K562 (cell line): ENCODE measurements around the gene SMYD1. TPM values are rescaled to one million over a fixed set of nuclear protein-coding genes. Genes with fewer than 3 reads are reported as not detected.

Experiments used
- ATAC-seq: fragments of 200-7000 bp; cut with Tn5 transposase; 3 replicates; pipeline ENCODE4 v1.9.1; 2020; ENCODE audit warnings: moderate library complexity
- BruUV-seq: library from RNA; stranded (reverse); fragments of 400-500 nt; replicated peaks from 2 replicates; lab custom pipeline; 2021; lab: Mats Ljungman, UMichigan
- CTCF ChIA-PET: fragments of 300-600 bp; formaldehyde crosslinking; extraction: SDS; loops from one replicate; lab custom pipeline; 2021; ENCODE audit warnings: low intra/inter-chr PET ratio; lab: Yijun Ruan, JAX
- POLR2A ChIA-PET: fragments of 300-600, 350-650 bp; sonication (Branson Sonifier 250); formaldehyde crosslinking; extraction: SDS; loops from one replicate; lab custom pipeline; 2021; ENCODE audit warnings: antibody characterized with exemption, inconsistent platforms; lab: Yijun Ruan, JAX
- DNase-seq, 4 experiments: peaks; one replicate each; pipeline versions ENCODE4 v3.0.0 to v3.0.0-alpha.2; 2011 to 2018; ENCODE audit warnings: low spot score in 3 of 4, mixed read lengths in 3 of 4; ENCODE audit errors: extremely low read depth in 1 of 4
- FAIRE-seq: peaks from 2 replicates; lab custom pipeline; 2011; peaks lifted over from hg19 to GRCh38; lab: Jason Lieb, UNC
- H2AFZ ChIP-seq: 2 replicates; pipeline ENCODE4 v1.6.0; 2011; ENCODE audit warnings: low read depth, low read length, control low read depth, inconsistent platforms
- H3K27ac ChIP-seq: fragments of 200-600 bp; 3 replicates; pipeline ENCODE4 v1.8.0; 2011; ENCODE audit warnings: low read depth, mild to moderate bottlenecking, control low read depth, inconsistent platforms, low read length, moderate library complexity, mixed read lengths; ENCODE audit errors: extremely low read depth
- H3K27me3 ChIP-seq, 2 experiments: fragments of 300-600 bp in 1 of 2; 2 replicates in 1 of 2; 3 replicates in 1 of 2; pipeline versions ENCODE4 v1.6.0 to v1.8.0; 2011; ENCODE audit warnings: inconsistent platforms in 2 of 2, low read length in 2 of 2, mild to moderate bottlenecking in 1 of 2, mixed read lengths in 1 of 2, moderate library complexity in 1 of 2; ENCODE audit not compliant: control insufficient read depth in 2 of 2, insufficient read depth in 2 of 2
- H3K36me3 ChIP-seq: fragments of 300-600 bp; 3 replicates; pipeline ENCODE4 v1.8.0; 2011; ENCODE audit warnings: mild to moderate bottlenecking, low read length, inconsistent platforms; ENCODE audit not compliant: control insufficient read depth, insufficient read depth
- H3K4me1 ChIP-seq, 2 experiments: fragments of 200-600 bp in 1 of 2; replicated peaks in 1 of 2; 2 replicates in 1 of 2; 3 replicates in 1 of 2; pipeline versions ENCODE4 v1.5.1 to v1.8.0; 2011; ENCODE audit warnings: inconsistent platforms in 2 of 2, low read length in 2 of 2, mild to moderate bottlenecking in 1 of 2, mixed read lengths in 1 of 2, moderate library complexity in 1 of 2; ENCODE audit not compliant: control insufficient read depth in 2 of 2, insufficient read depth in 2 of 2
- H3K4me2 ChIP-seq: 2 replicates; pipeline ENCODE4 v1.6.1; 2011; ENCODE audit warnings: low read length, control low read depth, inconsistent platforms, mixed read lengths; ENCODE audit not compliant: insufficient read depth
- H3K4me3 ChIP-seq: fragments of 200-600 bp; sonication (generic), shearing (Covaris generic); 2 replicates; pipeline ENCODE4 v1.5.1; 2016; ENCODE audit warnings: control low read depth, inconsistent platforms
- H3K79me2 ChIP-seq: fragments of 200-600 bp; 3 replicates; pipeline ENCODE4 v1.8.0; 2011; ENCODE audit warnings: low read length, inconsistent platforms; ENCODE audit not compliant: control insufficient read depth, insufficient read depth
- H3K9ac ChIP-seq, 2 experiments: 2 replicates each; pipeline versions ENCODE4 v1.6.0 to v1.6.1; 2011; ENCODE audit warnings: low read depth in 2 of 2, low read length in 2 of 2, control low read depth in 1 of 2, inconsistent platforms in 1 of 2, mild to moderate bottlenecking in 1 of 2, mixed read lengths in 1 of 2; ENCODE audit not compliant: insufficient read depth in 1 of 2
- H3K9me1 ChIP-seq: one replicate; pipeline ENCODE4 v1.6.0; 2011; ENCODE audit warnings: inconsistent platforms, mild to moderate bottlenecking, low read length, moderate library complexity; ENCODE audit not compliant: control insufficient read depth, insufficient read depth
- H3K9me3 ChIP-seq: replicated peaks from 2 replicates; pipeline ENCODE4 v1.5.1; 2011; ENCODE audit warnings: low read depth, low read length, inconsistent platforms; ENCODE audit not compliant: control insufficient read depth, insufficient read depth
- H4K20me1 ChIP-seq: replicated peaks from 2 replicates; pipeline ENCODE4 v1.6.1; 2011; ENCODE audit warnings: low read length, inconsistent platforms, mixed read lengths; ENCODE audit not compliant: control insufficient read depth, insufficient read depth
- CBX3 ChIP-seq, 2 experiments: IDR thresholded peaks; 1 replicate in 1 of 2; 2 replicates in 1 of 2; pipeline ENCODE4 v1.6.1; 2012; ENCODE audit warnings: inconsistent platforms in 2 of 2, low read length in 2 of 2, borderline replicate concordance in 1 of 2, control low read depth in 1 of 2
- CREB1 ChIP-seq, 2 experiments: sonication (generic) in 1 of 2; formaldehyde crosslinking in 1 of 2; IDR thresholded peaks; 2 replicates each; pipeline versions ENCODE4 v1.6.1 to v1.8.0; 2012 to 2022; ENCODE audit warnings: inconsistent platforms in 1 of 2, mild to moderate bottlenecking in 1 of 2, missing genetic modification reagents in 1 of 2, moderate library complexity in 1 of 2
- CTBP1 ChIP-seq: fragments of 450-650 bp; IDR thresholded peaks from 2 replicates; pipeline ENCODE4 v1.6.1; 2016; ENCODE audit warnings: borderline replicate concordance
- E2F1 ChIP-seq: sonication (generic); formaldehyde crosslinking; IDR thresholded peaks from 2 replicates; pipeline ENCODE4 v1.8.1; 2023; ENCODE audit warnings: mild to moderate bottlenecking, missing genetic modification reagents, moderate library complexity
- HDAC8 ChIP-seq: fragments of 450-650 bp; IDR thresholded peaks from 2 replicates; pipeline ENCODE4 v1.6.1; 2016; ENCODE audit warnings: mild to moderate bottlenecking, missing genetic modification characterization, moderate library complexity, missing compliant biosample characterization
- HNRNPLL ChIP-seq: fragments of 200-400 bp; formaldehyde crosslinking; IDR thresholded peaks from 2 replicates; pipeline ENCODE4 v1.6.1; 2017; ENCODE audit warnings: low read length, low read depth, mild to moderate bottlenecking; ENCODE audit not compliant: poor library complexity, severe bottlenecking
- PPARD ChIP-seq: fragments of 250-450 bp; sonication (Bioruptor Pico); IDR thresholded peaks from 2 replicates; pipeline ENCODE4 v1.8.0; 2022; ENCODE audit warnings: inconsistent platforms, mild to moderate bottlenecking, moderate library complexity
- SMARCA4 ChIP-seq: fragments of 450-650 bp; IDR thresholded peaks from 2 replicates; pipeline ENCODE4 v1.6.1; 2016
- SMARCB1 ChIP-seq: IDR thresholded peaks from 2 replicates; pipeline ENCODE4 v1.6.1; 2011; ENCODE audit warnings: improper control_type of control experiment, low read depth; ENCODE audit not compliant: insufficient read length
- TRIM24 ChIP-seq, 2 experiments: fragments of 450-650 bp; IDR thresholded peaks; 2 replicates each; pipeline ENCODE4 v1.6.1; 2016
- ZNF121 ChIP-seq: sonication (generic); formaldehyde crosslinking; conservative IDR thresholded peaks from 2 replicates; pipeline ENCODE4 v1.8.0; 2022; ENCODE audit warnings: missing genetic modification reagents
- ZNF184 ChIP-seq: sonication (generic); formaldehyde crosslinking; IDR thresholded peaks from 2 replicates; pipeline ENCODE4 v1.5.0; 2020; ENCODE audit warnings: missing genetic modification reagents
- ZNF398 ChIP-seq: fragments of 250-450 bp; sonication (Bioruptor Pico); IDR thresholded peaks from 2 replicates; pipeline ENCODE4 v1.8.0; 2021; ENCODE audit warnings: moderate library complexity, mild to moderate bottlenecking, inconsistent platforms
- ZNF696 ChIP-seq: fragments of 250-450 bp; sonication (Bioruptor Pico); conservative IDR thresholded peaks from 2 replicates; pipeline ENCODE4 v1.4.0; 2020; ENCODE audit warnings: mild to moderate bottlenecking, moderate library complexity
- WGBS: fragments of 100-300 bp; shearing (Covaris generic); methylation state at CpG from one replicate; pipeline ENCODE4 v1.1.6; 2016; ENCODE audit warnings: low coverage, mixed read lengths; ENCODE audit not compliant: insufficient coverage; ENCODE audit errors: missing lambda C conversion rate; 5-methylcytosine and 5-hydroxymethylcytosine counted together
- in situ Hi-C: fragments of 300-500 bp; cut with MboI; formaldehyde crosslinking; loops from 4 replicates; pipeline ENCODE4 v1.15.0; 2018; ENCODE audit warnings: inconsistent platforms, mixed read lengths
- intact Hi-C: fragments of 100-400 bp; cut with micrococcal nuclease; formaldehyde crosslinking; loops from 2 replicates; pipeline ENCODE4 v1.14.2; 2022
- polyA plus RNA-seq, 8 experiments: library from polyadenylated mRNA; depleted of rRNA in 4 of 8; stranded (reverse) in 5 of 8; unstranded in 3 of 8; fragments of >200 nt; fragmentation: Nextera tagmentation in 2 of 8; fragmentation: Illumina TruSeq in 1 of 8; extraction: Ambion mirVana in 2 of 8; extraction: Trizol in 1 of 8; gene quantifications; 2 replicates each; pipeline versions ENCODE4 v1.2.1 to v1.2.3, GENCODE V29; 2011 to 2014; ENCODE audit warnings: inconsistent platforms in 1 of 8, missing spikeins in 1 of 8
- total RNA-seq, 7 experiments: library from RNA; depleted of rRNA in 6 of 7; stranded (reverse); fragments of >200 nt in 6 of 7; fragmentation: Illumina TruSeq in 2 of 7; extraction: Trizol in 2 of 7; gene quantifications; 2 replicates each; pipeline versions ENCODE4 v1.2.1 to v1.2.3, GENCODE V29; 2011 to 2021; ENCODE audit warnings: low replicate concordance in 1 of 7

SMYD1 gene
- total and polyA plus RNA-seq, 9 of the 15 experiments (the other 6 are each of a cell fraction or from before 2014, with no cell fraction given) = not detected

- no peaks in the 10 kb centered on the region for H4K20me1 ChIP-seq
- no peak overlapping the region for H3K4me2 ChIP-seq
- H3K4me1 ChIP-seq = 0 out of 5 replicates have a peak, but pooled peaks cover 0 to 3% of the 10 kb centered on the region in 2 experiments
- ATAC-seq (no peak), FAIRE-seq (no peak), DNase-seq (no peak)
- no TSS peak for BruUV-seq
- in situ Hi-C loops = no loop called here
- no peaks in the 10 kb centered on the region for H3K9me1 ChIP-seq
- ChIA-PET POLR2A (no interaction called here), CTCF (no interaction called here)
- no peak overlapping the region for H3K9ac ChIP-seq
- intact Hi-C loops = no loop called here
- H3K79me2 ChIP-seq = no peaks in the 10 kb centered on the region
- H3K27ac ChIP-seq = no peak overlapping the region
- H3K4me3 ChIP-seq = no peak overlapping the region
- H3K9me3 ChIP-seq = no peaks in the 10 kb centered on the region
- no peak overlapping the region for H2AFZ ChIP-seq
- TF ChIP-seq HDAC8 (no peak), ZNF184 (CRISPR knock-in tag) (no peak), ZNF121 (CRISPR knock-in tag) (no peak), PPARD (CRISPR knock-in tag) (no peak), SMARCB1 (no peak), CBX3 (IDR thresholded peaks at IDR 0.05; ENCODE audit: borderline replicate concordance in 1 of 2, low read length in 2 of 2) (no peak), CREB1 (IDR thresholded peaks at IDR 0.05) (no peak), CREB1 (CRISPR knock-in tag; IDR thresholded peaks at IDR 0.05) (no peak), ZNF696 (CRISPR knock-in tag) (no peak), E2F1 (no peak), SMARCA4 (no peak), CTBP1 (no peak), HNRNPLL (no peak), TRIM24 (IDR thresholded peaks at IDR 0.05) (no peak), ZNF398 (CRISPR knock-in tag) (no peak)
- H3K36me3 ChIP-seq = no peaks in the 10 kb centered on the region
- 18% methylated on average over 1 of the region's 1 CpG for WGBS
- H3K27me3 ChIP-seq = peaks cover 10 to 28% of the 10 kb centered on the region in 2 experiments; a peak in 4 of 5 replicates
Observed at GRCh38 chr2:88082781-88083180, 15.2 kb downstream of the SMYD1 start.
